Body of pancreas (tissue), 4 donors: ENCODE data around the gene MYH7B. TPM values are rescaled to one million over a fixed set of nuclear protein-coding genes. Genes with fewer than 3 reads are reported as not detected.

Experiments
- ATAC-seq: fragments of 150-250 bp; one replicate; pipeline ENCODE4 v1.9.1; 2016
- DNase-seq, 4 donors: peaks; one replicate each; pipeline ENCODE4 v3.0.0-alpha.2; 2019
- H3K27ac ChIP-seq, 4 donors: fragments of 200-600 bp; sonication (generic); 1 replicate in 3 of 4; 2 replicates in 1 of 4; pipeline versions ENCODE4 v1.5.1 to v1.6.1; 2016 to 2019; ENCODE audit warnings: mild to moderate bottlenecking in 1 of 4, mixed read lengths in 1 of 4, moderate library complexity in 1 of 4
- H3K27me3 ChIP-seq, 2 donors: fragments of 200-600 bp; sonication (generic); one replicate each; pipeline ENCODE4 v1.6.0; 2016; ENCODE audit warnings: mild to moderate bottlenecking in 1 of 2
- H3K36me3 ChIP-seq, 2 donors: fragments of 200-600 bp; sonication (generic); replicated peaks in 1 of 2; 2 replicates each; pipeline ENCODE4 v1.5.1; 2016; ENCODE audit warnings: low read depth in 2 of 2; ENCODE audit not compliant: insufficient read depth in 1 of 2
- H3K4me1 ChIP-seq: fragments of 200-600 bp; sonication (generic); one replicate; pipeline ENCODE4 v1.6.0; 2016
- H3K4me3 ChIP-seq, 2 donors: fragments of 200-600 bp; sonication (generic); 1 replicate in 1 of 2; 2 replicates in 1 of 2; pipeline ENCODE4 v1.5.1; 2016 to 2019
- H3K9me3 ChIP-seq, 3 donors: fragments of 200-600 bp; sonication (generic); 1 replicate in 2 of 3; 2 replicates in 1 of 3; pipeline ENCODE4 v1.5.1; 2016
- POLR2A ChIP-seq, 3 donors: fragments of 450-650 bp; IDR thresholded peaks; one replicate each; pipeline ENCODE4 v1.6.1; 2016; ENCODE audit warnings: antibody characterized with exemption in 3 of 3, mild to moderate bottlenecking in 2 of 3
- WGBS, 2 donors: methylation state at CpG; one replicate each; pipeline ENCODE4 v1.1.5; 2017; 5-methylcytosine and 5-hydroxymethylcytosine counted together
- intact Hi-C: fragments of 100-400 bp; cut with DNase I; formaldehyde crosslinking; loops from one replicate; pipeline ENCODE4 v1.15.1; 2023
- total RNA-seq, 2 donors: library from RNA; depleted of rRNA; stranded (reverse); fragments of >200 nt; gene quantifications; one replicate each; pipeline ENCODE4 v1.1.0, GENCODE V29; 2016
- TF ChIP-seq, protein P1 (sequence below), 7 experiments: fragments of 450-650 bp in 4 of 7; fragments of 200-600 bp in 3 of 7; sonication (generic) in 3 of 7; IDR thresholded peaks; one replicate each; pipeline ENCODE4 v1.5.1; 2016 to 2019; ENCODE audit warnings: antibody characterized with exemption in 7 of 7

MYH7B gene
- total RNA-seq, 2 donors from 2014 or later: 0.52 to 1.3 TPM

DNA sequence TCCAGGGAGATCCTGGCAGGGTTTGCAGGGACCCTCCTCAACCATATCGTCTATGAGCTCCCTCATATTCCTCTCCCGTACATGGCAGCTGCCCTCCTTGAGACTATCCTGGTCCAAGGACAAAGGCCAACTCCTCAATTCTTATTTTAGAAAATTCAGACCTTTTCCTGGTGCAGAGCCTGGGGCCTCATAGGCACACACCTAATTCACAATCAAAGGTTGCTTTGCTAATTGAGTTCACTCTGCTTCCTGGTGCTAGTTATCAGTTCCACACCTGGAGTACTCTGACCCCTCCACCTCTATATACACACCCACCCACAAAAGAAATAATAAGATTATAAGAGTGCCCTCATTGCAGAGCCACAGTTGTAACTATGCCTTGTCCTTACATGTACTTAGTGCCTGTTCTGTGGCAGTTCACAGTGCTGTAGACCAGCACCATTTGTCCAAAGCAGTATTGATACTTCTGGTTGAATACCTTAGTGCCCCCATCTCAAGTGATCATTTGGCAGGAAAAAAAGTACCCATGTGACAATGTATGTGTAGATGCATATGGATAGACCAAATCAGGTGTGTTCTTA, 38.8 kb upstream of the MYH7B start:
- no peak overlapping the region for H3K4me3 ChIP-seq
- H3K36me3 ChIP-seq: no peaks in the 10 kb centered on the region
- H3K27me3 ChIP-seq: no peaks in the 10 kb centered on the region
- intact Hi-C loops: no loop called here
- ATAC-seq (no peak), DNase-seq (no peak)
- 71 to 79% methylated on average over 2 of the region's 2 CpGs for WGBS, 2 donors
- TF ChIP-seq, protein P1, sequence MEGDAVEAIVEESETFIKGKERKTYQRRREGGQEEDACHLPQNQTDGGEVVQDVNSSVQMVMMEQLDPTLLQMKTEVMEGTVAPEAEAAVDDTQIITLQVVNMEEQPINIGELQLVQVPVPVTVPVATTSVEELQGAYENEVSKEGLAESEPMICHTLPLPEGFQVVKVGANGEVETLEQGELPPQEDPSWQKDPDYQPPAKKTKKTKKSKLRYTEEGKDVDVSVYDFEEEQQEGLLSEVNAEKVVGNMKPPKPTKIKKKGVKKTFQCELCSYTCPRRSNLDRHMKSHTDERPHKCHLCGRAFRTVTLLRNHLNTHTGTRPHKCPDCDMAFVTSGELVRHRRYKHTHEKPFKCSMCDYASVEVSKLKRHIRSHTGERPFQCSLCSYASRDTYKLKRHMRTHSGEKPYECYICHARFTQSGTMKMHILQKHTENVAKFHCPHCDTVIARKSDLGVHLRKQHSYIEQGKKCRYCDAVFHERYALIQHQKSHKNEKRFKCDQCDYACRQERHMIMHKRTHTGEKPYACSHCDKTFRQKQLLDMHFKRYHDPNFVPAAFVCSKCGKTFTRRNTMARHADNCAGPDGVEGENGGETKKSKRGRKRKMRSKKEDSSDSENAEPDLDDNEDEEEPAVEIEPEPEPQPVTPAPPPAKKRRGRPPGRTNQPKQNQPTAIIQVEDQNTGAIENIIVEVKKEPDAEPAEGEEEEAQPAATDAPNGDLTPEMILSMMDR (IDR thresholded peaks at IDR 0.05): no peak
- TF ChIP-seq POLR2A (IDR thresholded peaks at IDR 0.05): no peak
- H3K27ac ChIP-seq: no peak overlapping the region
- H3K4me1 ChIP-seq: peaks cover 18% of the 10 kb centered on the region
- no peaks in the 10 kb centered on the region for H3K9me3 ChIP-seq

DNA sequence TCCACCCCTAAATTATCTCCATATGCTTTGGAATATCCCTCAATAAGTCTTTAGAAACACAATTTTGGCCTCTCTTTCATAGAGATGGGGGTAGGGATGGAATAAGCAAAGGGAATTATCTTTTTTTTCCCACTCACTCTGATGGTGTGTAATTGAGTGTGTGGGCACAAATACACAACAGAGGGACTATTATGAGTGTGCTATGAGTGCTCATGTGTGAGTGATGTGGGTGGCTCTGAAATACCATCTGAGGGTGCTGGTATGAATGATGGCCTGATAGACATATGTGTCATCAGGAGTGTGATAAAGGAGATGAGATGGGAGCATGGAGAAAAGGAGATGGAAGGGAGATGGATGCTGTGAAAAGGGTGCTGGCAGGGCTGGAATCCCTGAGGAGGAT, 35.6 kb upstream of the MYH7B start:
- ATAC-seq (no peak), DNase-seq (no peak)
- no peak for TF ChIP-seq POLR2A (IDR thresholded peaks at IDR 0.05)
- TF ChIP-seq, protein P1 (IDR thresholded peaks at IDR 0.05): no peak
- intact Hi-C loops: no loop called here
- Histone ChIP-seq H3K4me1 (peaks cover 34% of the 10 kb centered on the region), H3K36me3 (no peaks in the 10 kb centered on the region), H3K4me3 (no peak overlapping the region), H3K9me3 (no peaks in the 10 kb centered on the region), H3K27me3 (no peaks in the 10 kb centered on the region), H3K27ac (no peak overlapping the region)

DNA sequence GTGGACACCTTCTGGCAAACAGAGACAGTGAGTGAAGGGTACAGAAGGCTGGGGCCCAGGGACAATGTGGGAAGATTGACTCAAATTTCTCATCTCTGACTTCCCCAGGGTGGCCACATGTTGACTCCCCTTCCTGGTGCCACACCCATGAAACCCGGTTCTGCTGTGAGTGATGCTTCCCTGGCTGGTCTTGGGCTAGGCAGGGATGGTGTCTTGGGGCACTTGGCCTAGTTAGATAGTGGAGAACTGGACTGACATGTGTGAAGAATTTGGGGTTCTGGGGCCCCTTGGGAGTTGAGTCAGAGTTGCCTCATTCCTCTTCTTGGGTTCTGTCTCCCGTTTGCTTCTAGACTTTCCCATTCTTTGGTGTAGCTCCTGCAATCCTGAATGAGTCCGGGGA, 34.2 kb upstream of the MYH7B start:
- Histone ChIP-seq H3K9me3 (no peaks in the 10 kb centered on the region), H3K27me3 (no peaks in the 10 kb centered on the region), H3K36me3 (peaks cover 0 to 2% of the 10 kb centered on the region in 2 donors), H3K4me3 (no peak overlapping the region), H3K4me1 (peaks cover 21% of the 10 kb centered on the region), H3K27ac (peak overlapping the region in 1 of 4 donors; percentile 75)
- 83 to 87% methylated on average over 2 to 3 of the region's 3 CpGs for WGBS, 2 donors
- no peak for ATAC-seq
- intact Hi-C loops: no loop called here
- no peak for TF ChIP-seq POLR2A (IDR thresholded peaks at IDR 0.05)
- TF ChIP-seq, protein P1 (IDR thresholded peaks at IDR 0.05): no peak
- no peak for DNase-seq

DNA sequence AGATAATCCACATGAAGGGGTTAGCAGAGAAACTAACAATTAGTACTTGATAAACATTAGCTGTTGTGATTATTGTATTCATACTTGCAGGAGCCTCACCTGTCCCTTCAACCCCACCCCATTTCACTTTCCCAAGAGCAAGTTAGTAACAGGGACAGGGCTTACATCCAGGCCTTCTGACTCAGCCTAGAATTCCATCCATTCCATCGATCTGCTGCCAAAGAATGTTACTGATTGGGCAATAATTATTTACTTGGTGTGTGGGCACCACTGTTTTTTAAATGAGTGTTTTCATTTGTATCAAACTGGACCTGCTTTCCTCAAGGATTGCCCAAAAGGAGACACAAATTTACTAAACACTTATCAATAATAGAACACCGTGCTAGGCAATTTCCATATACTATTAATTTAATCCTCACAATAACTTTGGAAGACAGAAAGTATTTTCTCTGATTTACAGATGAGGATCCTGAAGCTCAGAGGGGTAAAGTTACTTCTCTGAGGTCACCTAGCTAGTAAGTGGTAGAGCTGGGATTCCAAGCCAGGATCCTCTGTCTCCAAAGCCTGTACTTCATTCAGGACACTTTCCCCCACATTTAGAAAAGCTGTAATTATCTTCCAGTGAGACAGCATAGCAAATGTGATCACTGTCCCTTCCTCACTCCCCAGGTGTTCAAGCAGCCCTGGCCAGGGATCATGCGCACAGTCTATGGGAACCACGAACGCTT, 32.9 kb upstream of the MYH7B start:
- Histone ChIP-seq H3K4me1 (peaks cover 17% of the 10 kb centered on the region), H3K9me3 (no peaks in the 10 kb centered on the region), H3K4me3 (no peak overlapping the region), H3K36me3 (peaks cover 0 to 2% of the 10 kb centered on the region in 2 donors), H3K27ac (peak overlapping the region; percentile 55 to 75 (median 69)), H3K27me3 (no peaks in the 10 kb centered on the region)
- WGBS, 2 donors: 75 to 79% methylated on average over 5 of the region's 5 CpGs
- TF ChIP-seq, protein P1 (IDR thresholded peaks at IDR 0.05): no peak
- no peak for TF ChIP-seq POLR2A (IDR thresholded peaks at IDR 0.05)
- intact Hi-C loops: no loop called here
- DNase-seq (peak; percentile 21 to 71 (median 58)), ATAC-seq (peak; percentile 89)
